HL-60 (cell line): ENCODE results near the gene NRXN2.

ENCODE experiments used
- DNase-seq, 2 experiments: peaks; one replicate each; pipeline ENCODE4 v3.0.0-alpha.2; 2010 to 2020; ENCODE audit warnings: low read depth in 1 of 2, low spot score in 1 of 2
- H3K27ac ChIP-seq: fragments of 250-450 bp; sonication (Bioruptor Pico); replicated peaks from 2 replicates; pipeline ENCODE4 v1.5.1; 2020; ENCODE audit warnings: mild to moderate bottlenecking, moderate library complexity
- H3K27me3 ChIP-seq: fragments of 250-450 bp; sonication (Bioruptor Pico); 2 replicates; pipeline ENCODE4 v1.5.1; 2021; ENCODE audit warnings: mild to moderate bottlenecking, moderate library complexity; ENCODE audit not compliant: insufficient read depth, poor library complexity, severe bottlenecking
- H3K4me3 ChIP-seq: replicated peaks from 2 replicates; pipeline ENCODE4 v1.5.1; 2011; ENCODE audit warnings: mild to moderate bottlenecking, control low read depth, low read length; ENCODE audit not compliant: insufficient read depth
- GABPA ChIP-seq: IDR thresholded peaks from 2 replicates; pipeline ENCODE4 v1.6.1; 2012; ENCODE audit warnings: low read depth
- POLR2AphosphoS5 ChIP-seq: IDR thresholded peaks from 2 replicates; pipeline ENCODE4 v1.6.1; 2012; ENCODE audit warnings: low read depth
- SPI1 ChIP-seq: IDR thresholded peaks from 2 replicates; pipeline ENCODE4 v1.6.1; 2012; ENCODE audit warnings: low read depth, mild to moderate bottlenecking, borderline replicate concordance
- TF ChIP-seq, protein P1 (sequence below): IDR thresholded peaks from one replicate; pipeline ENCODE4 v1.5.1; 2011; ENCODE audit warnings: low read length, control low read depth, inconsistent platforms; ENCODE audit not compliant: insufficient read depth
- TF ChIP-seq, protein P2 (sequence below): IDR thresholded peaks from 2 replicates; pipeline ENCODE4 v1.6.1; 2012; ENCODE audit warnings: low read depth; ENCODE audit not compliant: insufficient replicate concordance

The NRXN2 gene

DNA sequence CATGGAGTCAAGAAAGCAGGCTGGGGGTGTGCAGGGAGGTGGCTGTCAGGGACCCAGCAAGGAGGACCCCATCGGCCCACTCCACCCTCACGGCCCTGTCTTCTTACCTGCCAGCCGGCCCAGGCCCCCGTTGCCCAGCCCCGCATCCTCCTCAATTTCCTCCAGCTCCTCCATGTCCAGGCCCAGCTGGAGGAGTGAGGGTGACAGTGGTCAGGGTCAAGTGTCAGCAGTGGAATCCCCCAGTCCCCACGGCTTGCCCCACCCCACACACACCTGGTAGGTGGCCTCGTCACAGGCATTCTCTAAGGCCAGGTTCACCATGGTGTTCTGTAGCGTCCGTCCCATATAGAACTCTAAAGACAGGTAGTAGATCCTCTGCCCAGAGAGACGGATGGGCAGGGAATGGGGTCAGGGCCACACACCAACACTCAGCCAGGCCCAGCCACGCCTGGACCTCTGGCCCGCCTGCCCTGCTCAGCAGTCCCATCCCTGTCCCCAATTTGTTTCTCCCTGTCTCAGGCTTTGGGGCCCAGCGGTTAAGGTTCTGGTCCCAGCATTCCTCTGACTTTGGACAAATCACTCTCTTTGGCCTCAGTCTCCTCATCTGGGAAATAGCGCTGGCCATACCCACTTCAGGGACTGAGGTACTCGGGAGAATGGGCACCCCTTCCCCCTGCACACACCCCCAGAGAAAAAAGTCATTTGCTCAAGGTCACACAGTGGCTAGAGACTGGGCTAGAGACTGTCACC is 35.5 kb upstream of the NRXN2 start:
- DNase-seq = no peak
- Histone ChIP-seq H3K27me3 (no peaks in the 10 kb centered on the region), H3K27ac (no peak overlapping the region), H3K4me3 (no peak overlapping the region)
- TF ChIP-seq POLR2AphosphoS5 (no peak), SPI1 (no peak), GABPA (no peak)
- TF ChIP-seq, protein P1, sequence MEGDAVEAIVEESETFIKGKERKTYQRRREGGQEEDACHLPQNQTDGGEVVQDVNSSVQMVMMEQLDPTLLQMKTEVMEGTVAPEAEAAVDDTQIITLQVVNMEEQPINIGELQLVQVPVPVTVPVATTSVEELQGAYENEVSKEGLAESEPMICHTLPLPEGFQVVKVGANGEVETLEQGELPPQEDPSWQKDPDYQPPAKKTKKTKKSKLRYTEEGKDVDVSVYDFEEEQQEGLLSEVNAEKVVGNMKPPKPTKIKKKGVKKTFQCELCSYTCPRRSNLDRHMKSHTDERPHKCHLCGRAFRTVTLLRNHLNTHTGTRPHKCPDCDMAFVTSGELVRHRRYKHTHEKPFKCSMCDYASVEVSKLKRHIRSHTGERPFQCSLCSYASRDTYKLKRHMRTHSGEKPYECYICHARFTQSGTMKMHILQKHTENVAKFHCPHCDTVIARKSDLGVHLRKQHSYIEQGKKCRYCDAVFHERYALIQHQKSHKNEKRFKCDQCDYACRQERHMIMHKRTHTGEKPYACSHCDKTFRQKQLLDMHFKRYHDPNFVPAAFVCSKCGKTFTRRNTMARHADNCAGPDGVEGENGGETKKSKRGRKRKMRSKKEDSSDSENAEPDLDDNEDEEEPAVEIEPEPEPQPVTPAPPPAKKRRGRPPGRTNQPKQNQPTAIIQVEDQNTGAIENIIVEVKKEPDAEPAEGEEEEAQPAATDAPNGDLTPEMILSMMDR = no peak
- TF ChIP-seq, protein P2, sequence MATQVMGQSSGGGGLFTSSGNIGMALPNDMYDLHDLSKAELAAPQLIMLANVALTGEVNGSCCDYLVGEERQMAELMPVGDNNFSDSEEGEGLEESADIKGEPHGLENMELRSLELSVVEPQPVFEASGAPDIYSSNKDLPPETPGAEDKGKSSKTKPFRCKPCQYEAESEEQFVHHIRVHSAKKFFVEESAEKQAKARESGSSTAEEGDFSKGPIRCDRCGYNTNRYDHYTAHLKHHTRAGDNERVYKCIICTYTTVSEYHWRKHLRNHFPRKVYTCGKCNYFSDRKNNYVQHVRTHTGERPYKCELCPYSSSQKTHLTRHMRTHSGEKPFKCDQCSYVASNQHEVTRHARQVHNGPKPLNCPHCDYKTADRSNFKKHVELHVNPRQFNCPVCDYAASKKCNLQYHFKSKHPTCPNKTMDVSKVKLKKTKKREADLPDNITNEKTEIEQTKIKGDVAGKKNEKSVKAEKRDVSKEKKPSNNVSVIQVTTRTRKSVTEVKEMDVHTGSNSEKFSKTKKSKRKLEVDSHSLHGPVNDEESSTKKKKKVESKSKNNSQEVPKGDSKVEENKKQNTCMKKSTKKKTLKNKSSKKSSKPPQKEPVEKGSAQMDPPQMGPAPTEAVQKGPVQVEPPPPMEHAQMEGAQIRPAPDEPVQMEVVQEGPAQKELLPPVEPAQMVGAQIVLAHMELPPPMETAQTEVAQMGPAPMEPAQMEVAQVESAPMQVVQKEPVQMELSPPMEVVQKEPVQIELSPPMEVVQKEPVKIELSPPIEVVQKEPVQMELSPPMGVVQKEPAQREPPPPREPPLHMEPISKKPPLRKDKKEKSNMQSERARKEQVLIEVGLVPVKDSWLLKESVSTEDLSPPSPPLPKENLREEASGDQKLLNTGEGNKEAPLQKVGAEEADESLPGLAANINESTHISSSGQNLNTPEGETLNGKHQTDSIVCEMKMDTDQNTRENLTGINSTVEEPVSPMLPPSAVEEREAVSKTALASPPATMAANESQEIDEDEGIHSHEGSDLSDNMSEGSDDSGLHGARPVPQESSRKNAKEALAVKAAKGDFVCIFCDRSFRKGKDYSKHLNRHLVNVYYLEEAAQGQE = no peak

DNA sequence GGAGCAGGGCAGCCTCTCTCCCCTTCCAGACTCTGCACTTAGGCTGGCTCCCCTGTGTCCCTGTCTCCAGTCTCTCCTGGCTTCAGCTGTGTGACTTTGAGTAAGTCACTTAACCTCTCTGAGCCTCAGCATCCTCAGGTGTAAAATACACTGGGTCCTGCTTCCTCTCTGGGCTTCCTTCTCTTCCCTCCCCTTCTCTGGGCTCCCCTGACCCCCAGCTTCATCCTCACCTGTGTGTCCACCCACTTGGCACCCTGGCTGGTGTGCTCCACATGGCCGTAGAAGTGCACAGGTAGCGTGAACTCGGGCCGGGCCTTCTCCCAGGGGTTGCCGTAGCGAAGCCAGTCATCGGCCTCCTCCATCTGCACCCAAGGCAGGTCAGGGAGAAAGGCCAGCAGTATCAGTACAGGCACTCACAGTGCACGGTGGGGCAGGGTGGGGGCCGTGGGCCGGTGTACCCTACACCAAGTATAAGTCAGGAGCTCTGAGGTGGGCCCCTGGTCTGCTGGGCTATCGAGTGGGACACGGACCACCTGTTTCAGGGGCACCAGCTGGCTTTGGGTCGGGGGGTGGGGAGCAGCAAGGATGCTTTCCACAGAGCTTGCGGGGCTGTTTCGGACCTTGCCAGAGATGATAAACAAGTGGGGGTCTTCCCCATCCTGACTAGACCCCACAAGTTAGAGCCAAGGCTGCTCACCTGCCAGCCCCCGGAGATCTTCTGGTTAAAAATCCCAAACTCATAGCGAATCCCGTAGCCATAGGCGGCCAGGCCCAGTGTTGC is 34.7 kb upstream of the NRXN2 start:
- Histone ChIP-seq H3K4me3 (no peak overlapping the region), H3K27me3 (no peaks in the 10 kb centered on the region), H3K27ac (no peak overlapping the region)
- no peak for DNase-seq
- TF ChIP-seq SPI1 (no peak), POLR2AphosphoS5 (no peak), GABPA (no peak)
- TF ChIP-seq, protein P1 = no peak
- TF ChIP-seq, protein P2 = no peak

DNA sequence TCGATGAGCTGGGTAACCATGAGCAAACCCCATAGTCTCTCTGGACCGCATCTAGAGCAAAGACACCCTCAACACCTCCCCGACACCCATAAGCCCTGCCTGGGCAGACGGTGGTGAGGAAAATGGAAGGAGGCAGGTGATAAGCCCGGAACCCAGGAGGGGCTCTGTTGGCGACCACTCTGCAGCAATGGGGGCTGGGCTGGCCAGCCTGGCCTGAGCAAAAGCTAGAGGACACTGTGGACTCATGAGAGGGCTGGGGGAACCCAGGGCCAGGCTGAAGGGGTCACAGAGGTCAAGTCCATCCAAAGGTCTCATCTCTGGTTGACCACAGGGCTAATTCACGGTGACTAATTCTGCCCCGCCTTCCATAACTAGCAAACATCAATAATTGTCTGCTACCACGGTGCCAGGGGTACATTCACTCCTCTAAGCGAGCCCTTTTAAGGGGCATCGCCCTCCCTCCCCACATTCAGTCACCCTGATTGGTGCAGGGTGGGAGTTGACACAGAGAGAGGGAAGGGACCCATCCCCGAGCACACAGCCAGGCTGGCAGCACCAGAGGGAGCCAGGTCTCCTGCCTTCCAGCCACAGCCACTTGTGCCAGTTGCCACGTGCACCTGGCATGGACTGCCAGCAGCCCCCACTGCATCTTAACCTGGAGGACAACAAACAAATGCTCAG is 32.8 kb upstream of the NRXN2 start:
- H3K27ac ChIP-seq = no peak overlapping the region
- TF ChIP-seq GABPA = no peak
- no peak for TF ChIP-seq POLR2AphosphoS5
- TF ChIP-seq, protein P1 = no peak
- TF ChIP-seq, protein P2 = no peak
- TF ChIP-seq SPI1 = no peak
- no peak for DNase-seq
- H3K4me3 ChIP-seq = no peak overlapping the region
- H3K27me3 ChIP-seq = no peaks in the 10 kb centered on the region
